Large intestine (tissue), 3 donors: ENCODE results near the gene ABR. TPM values are rescaled to one million over a fixed set of nuclear protein-coding genes. Genes with fewer than 3 reads are reported as not detected.
"Not testable (repeated sequence)": the region's sequence is repeated elsewhere in the genome, so short reads cannot be mapped to it uniquely, and the experiment has no call there.

Source experiments
- DNase-seq, 2 donors: peaks; one replicate each; pipeline versions ENCODE4 v3.0.0 to v3.0.0-alpha.2; 2013
- H3K27ac ChIP-seq: one replicate; pipeline ENCODE4 v1.5.1; 2013; ENCODE audit warnings: low read length
- H3K27me3 ChIP-seq: 2 replicates; pipeline ENCODE4 v1.6.1; 2013; ENCODE audit warnings: low read length; ENCODE audit not compliant: control insufficient read depth, insufficient read depth
- H3K36me3 ChIP-seq: 2 replicates; pipeline ENCODE4 v1.6.1; 2013; ENCODE audit warnings: low read length; ENCODE audit not compliant: control insufficient read depth, insufficient read depth
- H3K4me1 ChIP-seq: one replicate; pipeline ENCODE4 v1.6.1; 2013; ENCODE audit warnings: low read length; ENCODE audit not compliant: control insufficient read depth, insufficient read depth
- H3K4me3 ChIP-seq: one replicate; pipeline ENCODE4 v1.5.1; 2013; ENCODE audit warnings: low read length
- H3K9me3 ChIP-seq: one replicate; pipeline ENCODE4 v1.6.1; 2013; ENCODE audit warnings: mild to moderate bottlenecking, low read depth, low read length, moderate library complexity; ENCODE audit not compliant: control insufficient read depth
- whole genome bisulfite sequencing: methylation state at CpG from one replicate; pipeline ENCODE4 v1.1.5; 2013; ENCODE audit warnings: low lambda C conversion rate; ENCODE audit not compliant: insufficient coverage; 5-methylcytosine and 5-hydroxymethylcytosine counted together
- polyA plus RNA-seq: library from polyadenylated mRNA; unstranded; fragments of 120-200 nt; gene quantifications from one replicate; pipeline ENCODE4 v1.2.1, GENCODE V29; 2013

Gene ABR
- polyA plus RNA-seq, 1 donor, result 125 TPM

DNA sequence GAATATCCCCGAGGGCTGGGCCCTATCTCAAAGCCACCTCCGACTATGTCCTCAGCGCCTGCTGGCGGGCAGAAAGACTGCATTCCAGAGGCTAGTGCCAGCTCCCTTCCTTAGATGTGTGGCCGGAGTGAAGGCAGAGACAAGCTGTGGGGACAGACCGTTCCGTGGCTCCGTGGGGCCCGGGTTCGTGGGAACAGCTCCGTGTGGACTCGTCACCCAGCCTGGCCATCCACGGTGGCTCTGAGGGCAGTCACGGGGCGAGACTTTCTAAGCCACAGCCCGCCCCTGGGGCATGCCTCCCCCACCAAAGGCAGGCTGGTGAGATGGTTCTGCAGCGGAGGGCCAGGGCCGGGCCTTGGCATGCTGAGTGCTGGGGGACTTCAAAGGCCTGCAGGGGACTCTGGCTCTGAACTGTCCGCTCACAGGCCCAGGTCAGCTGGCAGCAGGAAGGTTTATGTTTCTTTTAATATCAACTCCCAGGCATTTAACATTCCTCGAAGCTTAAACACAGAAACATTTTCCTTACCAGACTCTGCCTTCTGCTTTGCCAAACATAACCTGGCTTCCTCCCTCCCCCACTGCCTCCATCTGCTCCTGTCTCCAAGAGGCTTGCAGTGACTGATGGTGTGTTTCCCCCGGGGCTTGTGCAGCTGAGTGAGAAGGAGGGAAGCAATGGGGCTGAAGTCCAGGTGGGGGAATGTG, 132.5 kb downstream of the ABR start:
- DNase-seq, result peak in 1 of 2 donors; percentile 19
- Histone ChIP-seq H3K27me3 (no peaks in the 10 kb centered on the region), H3K4me3 (no peak overlapping the region), H3K4me1 (peaks cover 4% of the 10 kb centered on the region), H3K36me3 (peaks cover 51% of the 10 kb centered on the region), H3K9me3 (no peaks in the 10 kb centered on the region), H3K27ac (peak overlapping the region; percentile 36)
- 20% methylated on average over 1 of the region's 21 CpGs for WGBS

DNA sequence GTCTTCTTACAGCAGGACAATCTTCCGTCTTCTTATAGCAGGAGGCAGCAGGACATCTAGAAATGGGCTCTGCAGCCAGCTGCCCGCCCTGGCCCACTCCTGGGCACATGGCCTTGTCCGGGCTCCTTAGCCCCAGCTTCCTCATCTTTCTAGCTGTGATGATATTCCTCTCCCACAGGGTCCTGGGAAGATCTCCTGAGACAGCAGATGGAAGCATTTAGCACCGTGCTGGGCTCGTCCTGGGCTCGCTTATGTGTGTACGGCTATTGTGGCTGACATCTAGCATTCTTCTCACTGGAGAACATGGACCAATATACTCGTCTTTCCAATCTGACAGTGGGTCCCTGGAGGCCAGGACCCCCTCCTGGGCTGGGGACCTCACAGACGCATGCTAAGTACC, 134.3 kb downstream of the ABR start:
- Histone ChIP-seq H3K36me3 (peaks cover 60% of the 10 kb centered on the region), H3K27me3 (no peaks in the 10 kb centered on the region), H3K4me3 (no peak overlapping the region), H3K9me3 (no peaks in the 10 kb centered on the region), H3K27ac (no peak overlapping the region), H3K4me1 (peaks cover 4% of the 10 kb centered on the region)
- no peak for DNase-seq
- WGBS, result 100% methylated on average over 1 of the region's 9 CpGs

DNA sequence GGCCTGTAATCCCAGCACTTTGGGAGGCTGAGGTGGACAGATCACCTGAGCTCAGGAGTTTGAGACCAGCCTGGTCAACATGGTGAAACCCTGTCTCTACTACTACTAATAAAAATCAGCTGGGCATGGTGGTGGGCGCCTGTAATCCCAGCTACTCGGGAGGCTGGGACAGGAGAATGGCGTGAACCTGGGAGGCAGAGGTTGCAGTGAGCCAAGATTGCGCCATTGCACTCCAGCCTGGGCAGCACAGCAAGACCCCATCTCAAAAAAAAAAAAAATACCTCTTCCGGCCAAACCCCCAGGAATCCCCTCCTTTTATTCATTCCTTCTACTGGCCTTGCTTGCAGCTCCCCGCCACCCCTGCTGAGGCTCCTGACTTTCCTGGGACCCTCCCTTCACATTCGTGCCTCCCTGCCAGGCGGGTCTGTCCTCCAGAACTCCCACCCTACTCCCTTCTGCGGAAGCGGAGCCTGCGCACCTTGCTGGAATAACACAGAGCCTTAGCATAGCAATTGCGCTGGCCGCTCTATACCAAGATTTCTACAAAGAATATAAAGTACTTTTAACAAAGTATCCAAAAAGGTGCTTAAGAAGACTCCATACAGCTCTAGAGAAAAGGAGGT, 135.3 kb downstream of the ABR start:
- not testable (repeated sequence) for H3K9me3 ChIP-seq, DNase-seq, H3K4me1 ChIP-seq, H3K4me3 ChIP-seq, H3K27me3 ChIP-seq
- Histone ChIP-seq H3K27ac (peak overlapping the region; percentile 44), H3K36me3 (peaks cover 55% of the 10 kb centered on the region)
- 73% methylated on average over 4 of the region's 13 CpGs for WGBS

DNA sequence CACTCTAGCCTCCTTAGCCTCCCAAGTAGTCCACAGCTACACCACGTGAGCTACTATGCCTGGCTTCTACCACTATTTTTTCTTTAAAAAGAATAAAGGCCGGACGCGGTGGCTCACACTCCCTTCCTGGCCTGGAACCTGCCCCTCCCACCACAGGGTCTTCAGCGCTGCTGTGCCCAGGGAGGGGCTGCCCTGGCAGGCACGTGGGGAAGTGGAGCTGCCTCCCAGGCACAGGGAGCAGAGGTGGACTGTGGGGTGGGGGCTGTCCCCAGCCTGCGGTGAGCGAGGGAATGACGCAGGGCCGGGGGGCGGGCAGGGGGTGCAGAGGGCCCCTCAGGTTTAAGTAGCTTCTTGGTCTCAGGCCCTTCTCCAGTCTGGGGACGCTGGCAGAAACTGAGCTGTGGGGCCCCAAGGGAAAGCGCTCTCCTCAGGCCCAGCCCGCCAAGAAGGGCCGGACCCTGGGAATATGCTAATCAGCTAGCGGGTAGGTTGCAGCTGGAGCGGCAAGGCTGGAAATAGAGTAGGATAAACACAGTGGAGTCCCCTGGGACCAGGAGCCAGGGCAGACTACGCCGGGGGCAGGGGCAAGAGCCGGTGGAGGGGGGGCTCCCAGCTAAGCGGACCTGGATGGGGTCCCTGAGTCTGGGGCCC, 136.1 kb downstream of the ABR start:
- WGBS, result no CpG with 5 or more reads among the region's 21 CpGs
- Histone ChIP-seq H3K36me3 (peaks cover 57% of the 10 kb centered on the region), H3K27me3 (no peaks in the 10 kb centered on the region), H3K9me3 (no peaks in the 10 kb centered on the region), H3K4me3 (no peak overlapping the region), H3K27ac (peak overlapping the region; percentile 44), H3K4me1 (peaks cover 4% of the 10 kb centered on the region)
- DNase-seq, result peak in 1 of 2 donors; percentile 43

DNA sequence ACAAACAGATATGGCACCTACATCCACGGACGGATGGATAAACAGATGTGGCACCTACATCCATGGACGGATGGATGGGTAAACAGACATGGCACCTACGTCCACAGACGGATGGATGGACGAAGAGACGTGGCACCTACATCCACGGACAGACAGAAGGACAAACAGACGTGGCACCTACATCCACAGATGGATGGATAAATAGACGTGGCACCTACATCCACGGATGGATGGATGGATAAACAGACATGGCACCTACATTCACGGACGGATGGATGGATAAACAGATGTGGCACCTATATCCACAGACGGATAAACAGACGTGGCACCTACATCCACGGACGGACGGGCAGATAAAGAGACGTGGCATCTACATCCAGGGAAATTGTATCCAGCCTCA, 137.3 kb downstream of the ABR start:
- no peaks in the 10 kb centered on the region for H3K27me3 ChIP-seq
- H3K4me3 ChIP-seq, result no peak overlapping the region
- no peak for DNase-seq
- no peak overlapping the region for H3K27ac ChIP-seq
- WGBS, result 100% methylated on average over 5 of the region's 19 CpGs
- H3K9me3 ChIP-seq, result peaks cover 3% of the 10 kb centered on the region
- peaks cover 4% of the 10 kb centered on the region for H3K4me1 ChIP-seq
- H3K36me3 ChIP-seq, result peaks cover 56% of the 10 kb centered on the region

DNA sequence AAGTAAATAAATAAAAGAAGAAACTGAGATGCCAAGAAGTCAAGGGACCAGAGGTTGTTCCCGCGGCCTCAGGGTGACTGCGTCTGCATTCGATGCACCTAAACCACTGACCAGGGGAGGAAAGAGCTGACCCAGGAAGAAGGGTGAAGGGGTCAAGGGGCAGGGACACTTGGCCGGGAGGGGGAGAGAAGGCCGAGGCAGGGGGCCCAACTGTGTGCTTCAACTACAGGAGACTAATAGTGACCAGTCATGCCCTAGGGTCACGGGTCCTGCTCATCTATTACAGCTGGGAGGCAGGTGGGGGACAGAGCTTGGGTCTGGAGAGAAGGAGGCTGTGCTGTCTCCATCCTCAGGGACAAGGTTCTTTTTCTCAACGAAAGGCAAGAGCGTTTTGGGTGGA, 138.0 kb downstream of the ABR start:
- Histone ChIP-seq H3K27ac (no peak overlapping the region), H3K4me3 (no peak overlapping the region), H3K9me3 (peaks cover 3% of the 10 kb centered on the region), H3K27me3 (no peaks in the 10 kb centered on the region), H3K4me1 (peaks cover 4% of the 10 kb centered on the region), H3K36me3 (peaks cover 56% of the 10 kb centered on the region)
- DNase-seq, result no peak
- WGBS, result 100% methylated on average over 4 of the region's 9 CpGs

DNA sequence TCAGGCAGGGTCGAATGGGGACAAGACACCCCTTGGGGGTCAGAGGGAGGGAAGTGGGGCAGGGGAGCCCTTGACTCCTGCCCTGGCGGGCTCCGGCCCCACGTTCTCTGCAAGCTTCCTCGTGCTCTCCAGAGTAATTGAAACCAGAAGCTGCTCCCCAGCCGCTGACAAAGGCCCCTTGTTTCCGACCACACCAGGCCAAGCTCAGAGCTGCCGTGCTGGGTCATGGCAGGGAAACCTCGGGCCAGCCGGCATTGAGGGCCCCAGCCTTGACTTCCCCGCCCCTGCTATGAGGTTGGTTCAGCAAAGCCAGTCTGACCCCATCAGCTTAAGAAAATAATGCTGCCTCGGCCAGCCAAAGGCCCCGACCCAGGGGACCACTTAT, 139.6 kb downstream of the ABR start:
- WGBS, result no CpG with 5 or more reads among the region's 13 CpGs
- peaks cover 4% of the 10 kb centered on the region for H3K4me1 ChIP-seq
- H3K36me3 ChIP-seq, result peaks cover 47% of the 10 kb centered on the region
- no peaks in the 10 kb centered on the region for H3K27me3 ChIP-seq
- peaks cover 3% of the 10 kb centered on the region for H3K9me3 ChIP-seq
- no peak overlapping the region for H3K4me3 ChIP-seq
- H3K27ac ChIP-seq, result no peak overlapping the region
- no peak for DNase-seq

DNA sequence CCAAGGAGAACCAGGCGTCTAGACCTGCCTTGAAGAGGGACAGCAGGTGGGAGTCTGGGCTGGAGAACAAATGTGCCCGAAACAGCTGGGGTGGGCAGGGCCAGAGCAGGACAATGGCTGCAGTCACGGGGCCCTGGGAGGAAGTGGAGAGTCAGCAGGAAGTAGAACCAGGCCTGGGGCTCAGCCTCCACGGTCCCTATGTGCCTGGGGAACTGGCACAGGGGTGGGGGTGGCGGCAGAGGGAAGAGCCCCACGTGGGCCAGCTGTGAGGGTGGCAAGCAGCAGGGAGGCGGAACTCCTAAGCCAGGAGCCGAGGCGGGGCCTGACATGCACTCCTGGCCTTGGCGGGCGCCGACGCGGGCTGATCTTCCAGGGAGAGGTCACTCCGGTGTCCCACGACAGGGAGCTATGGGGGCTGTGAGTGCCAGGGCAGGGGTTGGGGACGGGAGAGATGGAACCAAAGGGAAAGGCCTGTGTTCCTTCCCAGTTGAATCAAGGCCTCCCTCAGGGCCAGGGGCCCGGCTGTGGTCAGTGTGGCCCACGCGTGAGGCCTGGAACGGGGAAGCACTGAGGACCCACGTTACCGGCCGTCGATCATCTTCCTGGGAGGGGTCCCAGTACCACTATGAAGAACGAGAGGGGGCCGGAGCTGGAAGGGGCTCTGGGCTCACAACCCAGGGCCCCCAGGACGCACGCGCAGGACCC, 140.1 kb downstream of the ABR start:
- no CpG with 5 or more reads among the region's 30 CpGs for WGBS
- H3K36me3 ChIP-seq, result peaks cover 51% of the 10 kb centered on the region
- H3K27me3 ChIP-seq, result no peaks in the 10 kb centered on the region
- peaks cover 3% of the 10 kb centered on the region for H3K9me3 ChIP-seq
- H3K4me1 ChIP-seq, result peaks cover 4% of the 10 kb centered on the region
- DNase-seq, result no peak
- H3K4me3 ChIP-seq, result no peak overlapping the region
- H3K27ac ChIP-seq, result peak overlapping the region; percentile 40

DNA sequence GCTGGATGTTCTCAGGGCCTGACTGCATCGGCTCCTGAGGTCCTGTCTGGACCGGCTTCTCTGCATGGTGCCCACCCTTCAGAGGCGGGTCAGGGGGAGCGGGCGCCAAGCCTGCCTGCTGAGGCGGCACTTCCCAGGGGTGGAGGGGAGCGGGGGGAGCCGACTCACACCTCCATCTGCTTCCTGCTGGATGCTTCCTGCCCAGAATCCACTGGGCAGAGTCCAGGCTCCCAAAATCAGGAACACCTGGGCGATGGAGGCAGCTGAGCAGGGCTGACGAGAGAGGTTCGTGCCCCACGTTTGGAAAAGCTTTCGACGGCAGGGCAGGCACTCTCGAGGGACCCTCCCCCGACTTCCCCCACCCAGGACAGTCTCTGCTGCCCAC, 140.7 kb downstream of the ABR start:
- DNase-seq, result no peak
- WGBS, result no CpG with 5 or more reads among the region's 16 CpGs
- no peak overlapping the region for H3K27ac ChIP-seq
- H3K9me3 ChIP-seq, result peaks cover 3% of the 10 kb centered on the region
- peaks cover 4% of the 10 kb centered on the region for H3K4me1 ChIP-seq
- H3K4me3 ChIP-seq, result no peak overlapping the region
- H3K27me3 ChIP-seq, result no peaks in the 10 kb centered on the region
- H3K36me3 ChIP-seq, result peaks cover 56% of the 10 kb centered on the region

DNA sequence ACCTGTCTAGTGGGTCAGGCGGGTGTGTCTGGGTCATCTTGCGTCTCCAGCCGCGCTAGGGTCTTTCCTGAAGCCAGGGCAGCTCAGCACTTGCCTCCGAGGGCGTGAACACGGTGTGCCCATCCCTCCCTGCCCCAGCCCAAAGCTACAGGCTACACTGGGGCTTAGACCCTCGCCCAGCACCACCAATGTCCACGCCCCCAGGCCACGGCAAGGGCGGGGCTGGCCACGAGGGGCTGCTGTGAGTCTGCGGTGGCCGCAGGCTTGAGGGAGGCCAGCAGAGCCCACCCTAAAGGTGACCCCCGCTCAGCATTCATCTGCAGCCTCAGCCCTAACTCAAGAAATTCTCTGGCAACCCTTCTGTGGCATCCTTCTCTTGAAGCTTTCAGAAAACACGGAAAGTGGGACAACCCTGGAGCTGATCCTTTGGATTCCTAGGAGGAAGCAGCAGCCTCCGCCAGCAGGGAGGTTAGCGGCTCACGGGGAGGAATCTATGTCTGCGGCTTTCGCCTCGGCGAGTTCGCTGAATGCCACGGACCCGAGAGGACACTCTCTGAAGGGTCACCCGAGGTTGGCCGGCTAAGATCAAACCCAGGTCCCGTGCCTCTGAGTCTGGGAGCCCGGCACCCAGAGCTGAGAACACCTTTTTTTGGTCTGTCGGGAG, 141.2 kb downstream of the ABR start:
- Histone ChIP-seq H3K4me1 (peaks cover 2% of the 10 kb centered on the region), H3K4me3 (no peak overlapping the region), H3K36me3 (peaks cover 57% of the 10 kb centered on the region), H3K27me3 (no peaks in the 10 kb centered on the region), H3K27ac (no peak overlapping the region), H3K9me3 (peaks cover 3% of the 10 kb centered on the region)
- DNase-seq, result no peak
- WGBS, result no CpG with 5 or more reads among the region's 31 CpGs
